ENCODE data around the gene HHIPL1. TPM values are rescaled to one million over a fixed set of nuclear protein-coding genes. Genes with fewer than 3 reads are reported as not detected.

The HHIPL1 gene
- total and polyA plus RNA-seq, 2 of the 8 experiments (the other 6 are each of a cell fraction or from before 2014, with no cell fraction given), result 1.5 to 2.6 TPM

- no peak overlapping the region for H4K5ac ChIP-seq (ENCODE audit: insufficient read length, low read depth, low read length)
- 88% methylated on average over 5 of the region's 6 CpGs; no CpG with 5 or more reads in 1 of the 2 experiments for WGBS, 2 experiments (ENCODE audit: extremely low coverage in 1 of 2, insufficient coverage in 1 of 2, insufficient read length in 1 of 2, insufficient replicate concordance in 2 of 2, low coverage in 1 of 2, low lambda C conversion rate in 2 of 2, missing lambda C conversion rate in 1 of 2)
- peak overlapping the region; percentile 35; the same call in 1 of the 2 replicates for H2BK5ac ChIP-seq (ENCODE audit: low read depth, low read length)
- no peak for TF ChIP-seq CTCF (IDR thresholded peaks at IDR 0.05; ENCODE audit: control extremely low read depth in 1 of 3, insufficient read depth in 1 of 3, low read depth in 1 of 3, low read length in 3 of 3)
- no peak for TF ChIP-seq HDAC2 (IDR thresholded peaks at IDR 0.05; ENCODE audit: borderline replicate concordance in 1 of 2, low read depth in 2 of 2, low read length in 2 of 2)
- TF ChIP-seq TBP (IDR thresholded peaks at IDR 0.05; ENCODE audit: low read depth, low read length), result no peak
- TF ChIP-seq SIRT6 (IDR thresholded peaks at IDR 0.05; ENCODE audit: low read length), result no peak
- TF ChIP-seq KDM1A (IDR thresholded peaks at IDR 0.05; ENCODE audit: borderline replicate concordance, low read length), result no peak
- TF ChIP-seq POLR2A (IDR thresholded peaks at IDR 0.05; ENCODE audit: control extremely low read depth in 1 of 2, low read depth in 2 of 2, low read length in 2 of 2), result no peak
- no peak for TF ChIP-seq TEAD4 (IDR thresholded peaks at IDR 0.05; ENCODE audit: low read depth, low read length)
- TF ChIP-seq EP300 (IDR thresholded peaks at IDR 0.05; ENCODE audit: borderline replicate concordance in 1 of 2, low read depth in 2 of 2, low read length in 2 of 2), result no peak
- no peak for TF ChIP-seq EZH2 (IDR thresholded peaks at IDR 0.05; ENCODE audit: low read depth, low read length, severe bottlenecking)
- TF ChIP-seq TCF12 (IDR thresholded peaks at IDR 0.05; ENCODE audit: low read depth, low read length), result no peak
These were observed 21.6 kb downstream of the HHIPL1 start for GRCh38 chr14:99666533-99666932.

More at GRCh38 chr14:99666533-99666932, 21.6 kb downstream of the HHIPL1 start:
- Histone ChIP-seq H3K4ac (replicated peaks; ENCODE audit: insufficient read length, low read depth, low read length) (no peak overlapping the region), H3K23me2 (ENCODE audit: low read depth, low read length) (no peaks in the 10 kb centered on the region), H3K36me3 (ENCODE audit: control insufficient read depth in 2 of 4, insufficient read depth in 4 of 4, low read length in 3 of 4) (0 out of 8 replicates have a peak, but pooled peaks cover 0 to 7% (median 0%) of the 10 kb centered on the region in 4 experiments), H3K4me1 (replicated peaks in 1 of 4; ENCODE audit: control insufficient read depth in 3 of 4, insufficient read depth in 4 of 4, low read length in 3 of 4) (peaks cover 17 to 46% (median 26%) of the 10 kb centered on the region in 4 experiments), H3K79me2 (ENCODE audit: control insufficient read depth in 1 of 2, insufficient read depth in 2 of 2, low read length in 2 of 2) (no peaks in the 10 kb centered on the region), H3K18ac (ENCODE audit: extremely low read depth, low read length) (peak overlapping the region; percentile 48), H3K9ac (replicated peaks in 1 of 4; ENCODE audit: extremely low read depth in 1 of 4, low read depth in 3 of 4, low read length in 3 of 4) (no peak overlapping the region), H3K79me1 (ENCODE audit: low read depth, low read length) (peaks cover 4% of the 10 kb centered on the region; the same call in 1 of the 2 replicates), H2AK5ac (ENCODE audit: low read depth, low read length) (no peak overlapping the region), H2BK15ac (ENCODE audit: low read length) (peak overlapping the region; percentile 81; the same call in 1 of the 2 replicates), H3K23ac (ENCODE audit: insufficient read length) (no peak overlapping the region), H3K9me3 (ENCODE audit: insufficient read depth in 2 of 2, low read depth in 1 of 2, low read length in 1 of 2) (no peaks in the 10 kb centered on the region), H3K4me2 (ENCODE audit: insufficient read depth in 1 of 2, low read depth in 2 of 2, low read length in 2 of 2) (no peak overlapping the region; a peak in 1 of 4 replicates), H2BK20ac (ENCODE audit: low read length) (no peak overlapping the region), H3K4me3 (ENCODE audit: extremely low read depth in 1 of 4, insufficient read depth in 2 of 4, low read depth in 3 of 4, low read length in 4 of 4) (no peak overlapping the region), H3K27ac (ENCODE audit: low read depth, low read length) (no peak overlapping the region), H3K56ac (replicated peaks; ENCODE audit: insufficient read length, low read depth, low read length) (no peak overlapping the region), H2BK120ac (replicated peaks; ENCODE audit: low read depth, low read length) (no peak overlapping the region), H3K14ac (ENCODE audit: insufficient read length) (no peak overlapping the region), H4K91ac (replicated peaks; ENCODE audit: insufficient read length, low read length) (no peak overlapping the region), H4K20me1 (replicated peaks in 1 of 2; ENCODE audit: control insufficient read depth in 1 of 2, insufficient read depth in 2 of 2, low read length in 2 of 2) (no peaks in the 10 kb centered on the region), H3K27me3 (replicated peaks in 1 of 4; ENCODE audit: control insufficient read depth in 3 of 4, extremely low read depth in 1 of 4, insufficient read depth in 3 of 4, low read length in 3 of 4) (0 out of 7 replicates have a peak, but pooled peaks cover 0 to 2% (median 0%) of the 10 kb centered on the region in 4 experiments), H4K8ac (ENCODE audit: extremely low read depth, insufficient read depth, low read length) (peak overlapping the region; percentile 82; the same call in 1 of the 2 replicates), H2AFZ (ENCODE audit: low read length) (no peak overlapping the region), H2BK12ac (ENCODE audit: low read depth, low read length) (0 out of 2 replicates have a peak overlapping the region, but pooled peaks have one; percentile 39)
- CTCF ChIA-PET (ENCODE audit: partially characterized antibody), result interaction anchor here (0.8 to 4.2 kb wide), 6 partner anchors 8 to 133 kb away, joined by 3 to 26 read pairs (median 6); no protein-coding TSS in a partner anchor
- POLR2A ChIA-PET (ENCODE audit: partially characterized antibody), result interaction anchor here (0.9 kb wide), 1 partner anchor 10 kb away, joined by 3 read pairs; no protein-coding TSS in a partner anchor
- FAIRE-seq (no peak), DNase-seq (ENCODE audit: low read depth in 1 of 2, low spot score in 2 of 2) (no peak)

All from H1 (cell line).